Globus pallidus (tissue), 1 donor: Measurements from ENCODE around the gene SCG5.

Experiments used
- DNase-seq: peaks from one replicate; pipeline ENCODE4 v3.0.0-alpha.2; 2015; ENCODE audit warnings: low spot score

Gene SCG5

DNA sequence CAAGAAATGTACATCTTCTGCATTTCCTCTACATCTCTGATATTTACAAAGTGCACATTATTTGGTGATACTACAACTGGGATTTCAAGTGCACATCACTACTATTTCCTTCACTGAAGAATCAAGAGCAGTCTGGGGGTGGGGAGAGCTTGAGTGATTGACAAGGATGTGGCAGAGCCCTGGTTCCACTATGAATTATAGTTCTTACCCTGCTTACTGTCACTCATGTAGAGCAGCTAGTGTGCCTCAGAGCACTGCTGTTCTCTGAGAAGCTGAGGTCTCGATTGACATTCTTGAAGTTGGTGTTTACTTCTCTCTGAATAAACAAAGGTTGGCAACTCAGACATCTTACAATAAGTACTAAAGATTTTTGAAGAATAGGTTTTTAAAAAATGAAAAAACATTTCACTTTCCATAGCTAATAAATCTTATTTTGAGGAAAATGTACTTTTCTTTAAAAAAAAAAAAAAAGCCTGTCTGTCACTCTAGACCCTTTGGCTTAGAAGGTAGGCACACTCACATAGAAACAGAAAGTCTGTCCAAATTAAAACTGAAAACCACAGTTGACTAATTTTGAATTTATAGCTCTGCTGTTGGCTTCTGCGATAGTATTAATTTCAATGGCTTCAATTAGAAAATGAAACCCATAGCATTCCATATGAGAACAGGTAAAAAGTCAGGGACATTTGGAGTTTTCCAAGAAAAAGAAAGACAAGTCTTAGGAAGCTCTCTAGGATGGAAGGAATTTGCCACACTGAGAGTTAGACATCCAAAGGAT lies 81.8 kb downstream of the SCG5 start:
- DNase-seq, result no peak

DNA sequence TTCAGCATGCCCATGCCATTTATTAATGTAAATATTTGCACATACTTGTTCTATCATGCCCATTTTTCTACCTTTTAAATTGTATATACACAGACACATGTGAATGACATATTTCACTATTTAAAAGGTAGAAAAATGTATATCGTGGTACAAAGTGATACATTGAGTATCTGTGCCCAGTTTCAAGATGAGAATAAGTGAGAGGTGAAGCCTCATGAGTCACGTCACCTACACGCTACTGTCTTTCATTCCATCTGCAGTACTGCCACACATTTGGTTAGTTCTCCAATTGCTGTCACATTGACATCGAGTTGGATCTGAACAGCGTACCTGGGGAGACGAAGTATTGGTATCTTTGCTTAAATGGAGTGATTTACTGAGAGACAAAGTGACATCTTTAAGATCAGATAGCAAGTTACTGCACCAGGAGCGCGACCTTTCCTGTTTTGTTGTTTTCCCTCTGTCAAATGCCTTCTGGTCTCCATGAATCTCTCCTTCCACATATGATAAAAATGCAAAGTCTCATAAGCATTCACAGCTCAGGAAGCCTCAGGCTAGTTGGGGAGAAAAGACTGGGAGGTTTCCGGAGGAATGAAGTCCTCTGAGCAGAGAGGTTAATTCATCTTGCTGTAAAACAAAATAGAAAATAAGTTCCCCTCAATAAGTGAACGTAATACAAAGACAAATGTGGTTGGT lies 88.3 kb downstream of the SCG5 start:
- DNase-seq, result no peak

GRCh38 chr15:32730677-32731654 lies 89.5 kb downstream of the SCG5 start:
- no peak for DNase-seq

DNA sequence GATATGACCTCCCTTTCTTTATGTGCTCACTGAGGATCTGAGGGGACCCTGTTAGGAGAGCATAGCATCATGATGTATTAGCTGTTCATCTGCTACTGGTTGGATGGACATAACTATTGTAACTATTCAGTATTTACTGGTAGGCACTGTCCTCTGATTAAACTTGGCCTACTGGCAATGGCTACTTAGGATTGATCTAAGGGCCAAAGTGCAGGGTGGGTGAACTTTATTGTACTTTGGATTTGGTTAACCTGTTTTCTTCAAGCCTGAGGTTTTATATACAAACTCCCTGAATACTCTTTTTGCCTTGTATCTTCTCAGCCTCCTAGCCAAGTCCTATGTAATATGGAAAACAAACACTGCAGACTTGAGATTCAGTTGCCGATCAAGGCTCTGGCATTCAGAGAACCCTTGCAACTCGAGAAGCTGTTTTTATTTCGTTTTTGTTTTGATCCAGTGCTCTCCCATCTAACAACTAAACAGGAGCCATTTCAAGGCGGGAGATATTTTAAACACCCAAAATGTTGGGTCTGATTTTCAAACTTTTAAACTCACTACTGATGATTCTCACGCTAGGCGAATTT lies 91.2 kb downstream of the SCG5 start:
- no peak for DNase-seq

- DNase-seq, result no peak
Measured at GRCh38 chr15:32733281-32733680, 91.8 kb downstream of the SCG5 start.

DNA sequence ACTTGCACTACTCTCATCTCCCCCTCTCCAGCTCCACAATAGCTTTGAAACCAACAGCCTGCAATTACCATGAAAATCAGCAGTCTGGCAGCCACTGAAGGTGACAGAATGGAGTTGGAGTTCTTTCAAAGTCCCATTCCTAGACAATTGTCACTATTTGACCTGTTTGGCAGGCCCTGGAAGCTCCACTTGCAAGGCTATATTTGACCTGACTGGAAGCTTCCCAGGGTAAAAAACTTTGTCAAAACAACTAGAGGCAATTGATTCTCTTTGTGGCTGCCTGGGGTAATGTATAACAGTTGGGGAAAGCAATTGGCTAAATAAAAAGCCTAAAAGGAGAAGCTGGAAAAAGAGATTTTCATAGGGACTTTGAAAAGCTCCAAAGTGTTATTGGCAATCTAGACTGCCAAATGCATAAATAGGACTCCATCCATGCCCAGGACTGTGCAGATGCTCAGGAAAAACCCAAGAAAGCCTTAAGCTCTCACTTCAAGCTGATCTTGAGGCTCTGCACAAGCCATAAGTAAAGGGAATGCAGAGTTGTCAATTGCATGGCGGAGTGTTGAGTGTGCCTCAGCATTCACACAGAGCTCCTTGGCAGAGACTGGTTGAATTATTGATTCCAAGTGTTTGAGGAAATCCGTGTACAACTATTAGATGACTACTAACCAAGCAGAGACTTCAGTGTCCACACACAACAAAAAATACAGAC lies 94.6 kb downstream of the SCG5 start:
- DNase-seq, result no peak

DNA sequence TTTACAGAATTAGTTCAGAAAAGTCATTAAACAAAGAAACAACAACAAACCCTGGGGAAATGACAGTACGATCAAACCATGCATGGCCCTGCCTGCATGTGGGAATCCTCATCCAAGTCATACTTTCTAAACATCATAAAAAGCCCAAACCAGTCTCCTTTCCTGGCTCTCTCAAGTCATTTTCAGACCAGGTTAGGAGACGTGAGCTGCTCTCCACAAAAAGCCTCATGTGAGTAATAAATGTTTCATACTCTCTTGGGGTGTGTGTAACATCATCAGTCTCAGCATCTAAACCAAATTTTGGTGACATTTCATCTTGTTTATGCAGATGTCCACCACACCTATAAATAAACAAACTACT lies 95.2 kb downstream of the SCG5 start:
- no peak for DNase-seq

DNA sequence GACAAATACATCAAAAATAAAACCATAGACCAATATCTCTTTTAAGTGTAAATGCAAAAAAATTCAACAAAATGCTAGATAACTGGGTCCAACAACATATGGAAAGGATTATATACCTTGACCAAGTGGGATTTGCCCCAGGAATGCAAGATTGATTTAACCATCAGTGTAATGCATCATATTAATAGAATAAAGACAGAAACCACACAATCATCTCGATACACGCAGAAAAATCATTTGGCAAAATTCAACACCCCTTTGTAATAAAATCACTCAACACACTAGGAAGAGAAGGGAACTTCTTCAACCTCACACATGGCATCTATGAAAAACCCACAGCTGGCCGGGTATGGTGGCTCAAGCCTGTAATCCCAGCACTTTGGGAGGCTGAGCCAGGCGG lies 95.8 kb downstream of the SCG5 start:
- DNase-seq, result no peak

GRCh38 chr15:32738666-32739065 lies 97.2 kb downstream of the SCG5 start:
- no peak for DNase-seq

DNA sequence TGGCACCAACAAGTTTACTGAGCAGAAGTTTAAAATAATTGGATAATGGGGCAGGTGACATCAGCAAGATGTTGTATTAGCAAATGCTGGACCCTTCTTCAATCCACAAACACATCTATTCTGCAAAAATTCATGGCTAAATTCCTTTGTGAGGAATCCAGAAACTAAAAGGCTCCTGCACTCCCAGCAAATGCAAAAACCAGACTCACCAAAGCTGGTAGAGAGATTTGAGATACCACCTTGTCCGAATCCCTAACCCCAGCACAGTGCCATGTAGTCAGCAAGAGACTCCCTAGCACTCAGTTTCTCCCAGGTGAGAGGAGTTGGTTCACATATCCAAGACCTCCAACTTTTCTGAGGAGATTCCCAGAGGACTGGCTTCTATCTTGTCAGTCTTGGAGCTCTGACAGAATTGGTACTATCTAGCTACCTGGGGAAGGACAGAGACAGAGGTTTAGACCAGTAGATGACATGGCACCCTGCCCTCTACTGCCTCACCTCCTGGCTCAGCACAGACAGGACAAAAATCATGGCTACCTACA lies 98.1 kb downstream of the SCG5 start:
- no peak for DNase-seq

DNA sequence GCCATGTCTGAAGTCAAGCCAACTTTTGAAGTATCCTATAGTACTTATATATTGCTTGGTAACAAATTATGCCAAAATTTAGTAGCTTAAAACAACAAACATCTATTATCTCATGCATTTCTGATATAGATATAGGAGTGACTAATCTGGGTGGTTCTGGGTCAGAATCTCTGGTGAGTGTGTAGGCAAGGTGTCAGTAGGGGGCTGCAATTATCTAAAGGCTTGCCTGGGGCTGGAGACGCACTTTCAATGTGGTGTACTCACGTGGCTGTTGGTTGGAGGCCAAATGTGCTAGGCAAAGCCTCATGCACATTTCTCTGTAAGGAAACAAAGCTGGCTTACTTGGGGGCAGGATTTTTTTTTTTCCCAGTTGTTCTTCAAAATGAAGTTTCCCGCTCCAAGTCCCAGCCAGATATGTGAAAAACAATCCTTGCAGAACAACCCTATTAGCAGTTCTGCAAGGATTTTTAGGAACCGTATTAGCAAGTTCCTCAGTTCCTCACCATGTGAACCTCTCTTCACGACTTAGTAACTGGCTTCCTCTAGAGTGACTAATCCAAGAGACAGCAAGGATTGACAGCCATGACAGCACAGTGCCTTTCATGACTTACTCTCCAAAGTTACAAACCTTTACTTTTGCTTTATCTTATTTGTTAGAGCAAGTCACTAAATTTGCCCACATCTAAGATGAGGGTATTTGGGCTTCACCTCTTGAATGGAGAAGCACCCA lies 102.1 kb downstream of the SCG5 start:
- DNase-seq, result no peak

- no peak for DNase-seq
Measured at GRCh38 chr15:32746116-32746857, 104.8 kb downstream of the SCG5 start.
